ENCODE results near the gene PIP5KL1.

Gene PIP5KL1

GRCh38 chr9:127937388-127938297 lies 7.1 kb upstream of the PIP5KL1 start, which contains the start of gene DPM2:
Gene DPM2, minus strand, starts transcription at chr9:127937854. Its CDS starts 34 bp downstream, at chr9:127937820.
- TF ChIP-seq CTCF (conservative IDR thresholded peaks at IDR 0.05; ENCODE audit: low read depth, low read length): no peak
- H3K4me3 ChIP-seq (ENCODE audit: low read depth, low read length): peak within 1 kb of the TSS; percentile 87
- DNase-seq (ENCODE audit: low read depth): peak; percentile 91

GRCh38 chr9:127937056-127937387 lies 6.4 kb upstream of the PIP5KL1 start:
- peak overlapping the region; percentile 87 for H3K4me3 ChIP-seq (ENCODE audit: low read depth, low read length)
- DNase-seq (ENCODE audit: low read depth): no peak
- no peak for TF ChIP-seq CTCF (conservative IDR thresholded peaks at IDR 0.05; ENCODE audit: low read depth, low read length)

- H3K4me3 ChIP-seq (ENCODE audit: low read depth, low read length): peak overlapping the region; percentile 87
- no peak for DNase-seq (ENCODE audit: low read depth)
- TF ChIP-seq CTCF (conservative IDR thresholded peaks at IDR 0.05; ENCODE audit: low read depth, low read length): no peak
Observed at GRCh38 chr9:127936347-127936852, 5.8 kb upstream of the PIP5KL1 start.

- no peak for TF ChIP-seq CTCF (conservative IDR thresholded peaks at IDR 0.05; ENCODE audit: low read depth, low read length)
- H3K4me3 ChIP-seq (ENCODE audit: low read depth, low read length): no peak overlapping the region
- no peak for DNase-seq (ENCODE audit: low read depth)
Observed at GRCh38 chr9:127935765-127936221, 5.2 kb upstream of the PIP5KL1 start.

GRCh38 chr9:127934986-127935385 lies 4.4 kb upstream of the PIP5KL1 start:
- TF ChIP-seq CTCF (conservative IDR thresholded peaks at IDR 0.05; ENCODE audit: low read depth, low read length): no peak
- H3K4me3 ChIP-seq (ENCODE audit: low read depth, low read length): no peak overlapping the region
- no peak for DNase-seq (ENCODE audit: low read depth)

GRCh38 chr9:127934248-127934647 lies 3.7 kb upstream of the PIP5KL1 start:
- no peak overlapping the region for H3K4me3 ChIP-seq (ENCODE audit: low read depth, low read length)
- DNase-seq (ENCODE audit: low read depth): no peak
- TF ChIP-seq CTCF (conservative IDR thresholded peaks at IDR 0.05; ENCODE audit: low read depth, low read length): no peak

All from choroid plexus epithelial cell (primary cell).